Endothelial cell of umbilical vein (primary cell): ENCODE measurements around the gene TMEM63B. TPM values are rescaled to one million over a fixed set of nuclear protein-coding genes. Genes with fewer than 3 reads are reported as not detected.

ENCODE experiments used
- BruUV-seq: library from RNA; stranded (reverse); fragments of 400-500 nt; replicated peaks from 2 replicates; lab custom pipeline; 2021; lab: Mats Ljungman, UMichigan
- CTCF ChIA-PET: fragments of 300-600, 350-600 bp; sonication (Branson Sonifier 250); formaldehyde crosslinking; loops from one replicate; lab custom pipeline; 2021; ENCODE audit warnings: antibody characterized with exemption, inconsistent platforms; lab: Charles Lee
- POLR2A ChIA-PET: fragments of 300-600, 350-600 bp; sonication (Branson Sonifier 250); formaldehyde crosslinking; loops from one replicate; lab custom pipeline; 2021; ENCODE audit warnings: antibody characterized with exemption, inconsistent platforms; lab: Charles Lee
- DNase-seq: peaks from one replicate; pipeline ENCODE4 v3.0.0-alpha.2; 2011; ENCODE audit warnings: low read depth, low spot score
- FAIRE-seq: peaks from 2 replicates; lab custom pipeline; 2011; peaks lifted over from hg19 to GRCh38; lab: Jason Lieb, UNC
- H2AFZ ChIP-seq: 2 replicates; pipeline ENCODE4 v1.6.0; 2012; ENCODE audit warnings: low read depth, low read length, control low read depth, inconsistent platforms
- H3K27ac ChIP-seq: 2 replicates; pipeline ENCODE4 v1.5.1; 2011; ENCODE audit warnings: low read depth, mild to moderate bottlenecking, control low read depth, low read length, moderate library complexity; ENCODE audit not compliant: insufficient read depth
- H3K27me3 ChIP-seq, 2 experiments: 2 replicates each; pipeline versions ENCODE4 v1.6.0 to v1.6.1; 2011; ENCODE audit warnings: low read length in 2 of 2, mixed read lengths in 1 of 2; ENCODE audit not compliant: control insufficient read depth in 2 of 2, insufficient read depth in 2 of 2
- H3K36me3 ChIP-seq, 2 experiments: 2 replicates in 1 of 2; 3 replicates in 1 of 2; pipeline ENCODE4 v1.5.1; 2011; ENCODE audit warnings: low read length in 2 of 2, mild to moderate bottlenecking in 1 of 2, moderate library complexity in 1 of 2; ENCODE audit not compliant: control insufficient read depth in 2 of 2, insufficient read depth in 2 of 2; ENCODE audit errors: extremely low read depth in 1 of 2
- H3K4me1 ChIP-seq: 3 replicates; pipeline ENCODE4 v1.5.1; 2011; ENCODE audit warnings: mild to moderate bottlenecking, low read length; ENCODE audit not compliant: control insufficient read depth, insufficient read depth; ENCODE audit errors: extremely low read depth
- H3K4me2 ChIP-seq: 2 replicates; pipeline ENCODE4 v1.6.1; 2011; ENCODE audit warnings: low read length, control low read depth, mixed read lengths; ENCODE audit not compliant: insufficient read depth
- H3K4me3 ChIP-seq, 3 experiments: fragments of 200-600 bp in 1 of 3; sonication (generic), shearing (Covaris generic) in 1 of 3; replicated peaks in 1 of 3; 2 replicates each; pipeline ENCODE4 v1.5.1; 2011 to 2016; ENCODE audit warnings: control low read depth in 3 of 3, low read length in 3 of 3, mild to moderate bottlenecking in 2 of 3, inconsistent platforms in 1 of 3, low read depth in 1 of 3, moderate library complexity in 1 of 3; ENCODE audit not compliant: insufficient read depth in 1 of 3
- H3K79me2 ChIP-seq: 2 replicates; pipeline ENCODE4 v1.6.0; 2012; ENCODE audit warnings: low read length, inconsistent platforms; ENCODE audit not compliant: control insufficient read depth, insufficient read depth
- H3K9ac ChIP-seq: replicated peaks from 2 replicates; pipeline ENCODE3; 2011; ENCODE audit warnings: low read length, control low read depth; ENCODE audit not compliant: insufficient read depth; ENCODE audit errors: extremely low read depth
- H3K9me1 ChIP-seq: replicated peaks from 3 replicates; pipeline ENCODE4 v1.6.0; 2011; ENCODE audit warnings: mild to moderate bottlenecking, low read length; ENCODE audit not compliant: control insufficient read depth, insufficient read depth; ENCODE audit errors: extremely low read depth
- H3K9me3 ChIP-seq: replicated peaks from 2 replicates; pipeline ENCODE4 v1.5.1; 2012; ENCODE audit warnings: low read length, inconsistent platforms; ENCODE audit not compliant: control insufficient read depth, insufficient read depth
- H4K20me1 ChIP-seq: replicated peaks from 2 replicates; pipeline ENCODE3; 2011; ENCODE audit warnings: mild to moderate bottlenecking, low read length; ENCODE audit not compliant: control insufficient read depth, insufficient read depth; ENCODE audit errors: extremely low read depth
- EZH2 ChIP-seq: IDR thresholded peaks from 2 replicates; pipeline ENCODE4 v1.6.1; 2012; ENCODE audit warnings: borderline replicate concordance, low read depth, mild to moderate bottlenecking, moderate library complexity, low read length, inconsistent platforms; ENCODE audit not compliant: severe bottlenecking
- FOS ChIP-seq: IDR thresholded peaks from 2 replicates; pipeline ENCODE4 v1.6.1; 2011; ENCODE audit warnings: mild to moderate bottlenecking, low read length, moderate library complexity, borderline replicate concordance; ENCODE audit not compliant: insufficient read depth
- GATA2 ChIP-seq: IDR thresholded peaks from 2 replicates; pipeline ENCODE4 v1.7.0; 2011; ENCODE audit warnings: low read depth, mild to moderate bottlenecking, moderate library complexity, mixed read lengths, low read length; ENCODE audit not compliant: insufficient read length, insufficient read depth
- JUN ChIP-seq: IDR thresholded peaks from 2 replicates; pipeline ENCODE4 v1.6.1; 2011; ENCODE audit warnings: borderline replicate concordance, low read depth; ENCODE audit not compliant: insufficient read length, insufficient read depth
- MYC ChIP-seq: IDR thresholded peaks from one replicate; pipeline ENCODE4 v1.6.1; 2011; ENCODE audit warnings: mild to moderate bottlenecking, low read depth, low read length
- POLR2A ChIP-seq: IDR thresholded peaks from 2 replicates; pipeline ENCODE4 v1.6.1; 2012; ENCODE audit warnings: low read depth, mild to moderate bottlenecking, control low read depth, low read length
- POLR2AphosphoS5 ChIP-seq: IDR thresholded peaks from 2 replicates; pipeline ENCODE4 v1.6.1; 2012; ENCODE audit warnings: low read depth, mild to moderate bottlenecking, control low read depth, low read length, moderate library complexity; ENCODE audit not compliant: insufficient read depth
- dilution Hi-C: fragments of 300-500 bp; cut with MboI; formaldehyde crosslinking; loops from one replicate; pipeline ENCODE4 v1.15.0; 2019; ENCODE audit warnings: low sequenced_read_pairs; ENCODE audit not compliant: extremely low pct_ligation_motif_present
- intact Hi-C: fragments of 100-400 bp; cut with micrococcal nuclease; formaldehyde crosslinking; loops from one replicate; pipeline ENCODE4 v1.10.0; 2022
- polyA plus RNA-seq, 4 experiments: library from polyadenylated mRNA; depleted of rRNA in 3 of 4; stranded (reverse) in 3 of 4; unstranded in 1 of 4; fragments of >200 nt; gene quantifications; 2 replicates each; pipeline versions ENCODE4 v1.2.1 to v1.2.3, GENCODE V29; 2011 to 2012; ENCODE audit warnings: missing spikeins in 1 of 4
- total RNA-seq: library from RNA; stranded (reverse); gene quantifications from 2 replicates; pipeline ENCODE4 v1.2.3, GENCODE V29; 2021
- TF ChIP-seq, protein P1 (sequence below), 2 donors: IDR thresholded peaks; 1 replicate in 1 of 2; 2 replicates in 1 of 2; pipeline ENCODE4 v1.5.1; 2011; ENCODE audit warnings: low read length in 2 of 2, mild to moderate bottlenecking in 2 of 2, moderate library complexity in 2 of 2, control low read depth in 1 of 2, inconsistent platforms in 1 of 2, low read depth in 1 of 2; ENCODE audit not compliant: insufficient read depth in 1 of 2; ENCODE audit errors: extremely low read depth in 1 of 2
- TF ChIP-seq, protein P2 (sequence below): IDR thresholded peaks from 2 replicates; pipeline ENCODE4 v1.6.1; 2011; ENCODE audit not compliant: insufficient read depth, insufficient read length

TMEM63B gene
- total and polyA plus RNA-seq, 2 donors (not counting 3 experiments of a cell fraction or from before 2014, with no cell fraction given) = 49.7 to 56.1 TPM

DNA sequence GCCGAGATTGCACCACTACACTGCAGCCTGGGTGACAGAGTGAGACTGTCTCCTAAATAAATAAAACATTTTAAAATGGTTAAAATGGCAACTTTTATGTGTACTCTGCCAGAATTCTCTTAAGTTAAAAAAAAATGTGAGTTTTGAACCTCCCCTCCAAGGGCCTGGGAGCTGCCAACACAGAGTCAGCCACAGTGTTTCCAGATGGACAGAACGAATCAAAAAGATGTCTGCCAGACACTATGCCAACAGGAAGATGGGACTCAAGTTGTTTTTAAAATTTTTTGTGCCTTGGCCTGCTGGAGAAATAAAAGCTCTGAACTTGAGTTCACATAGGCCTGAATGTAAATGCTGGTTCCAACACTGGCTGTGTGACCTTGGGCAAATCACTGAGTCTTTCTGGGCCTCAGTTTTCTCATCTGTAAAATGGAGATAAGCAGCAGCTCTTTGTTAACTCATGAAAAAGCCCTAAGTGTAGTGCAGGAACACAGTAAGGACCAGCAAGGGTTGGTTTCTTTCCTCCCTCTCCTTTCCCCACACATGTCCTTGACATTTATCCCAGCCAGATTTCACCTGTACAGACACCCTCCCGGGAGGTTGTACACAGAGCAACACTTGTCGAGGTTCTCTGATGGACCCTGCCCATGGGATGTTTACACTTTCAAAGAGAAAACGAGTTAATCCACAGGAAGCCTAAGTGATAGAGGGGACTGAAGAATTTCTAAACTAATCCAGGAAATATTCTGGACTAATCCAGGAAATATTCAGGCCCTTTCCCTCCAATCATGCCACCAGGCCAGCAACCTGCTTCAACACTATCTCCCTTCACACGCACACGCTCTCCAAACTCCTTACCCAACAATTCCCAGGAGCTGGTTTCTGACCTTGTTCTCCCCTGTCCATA lies 35.1 kb upstream of the TMEM63B start:
- Histone ChIP-seq H3K27me3 (no peaks in the 10 kb centered on the region), H4K20me1 (no peaks in the 10 kb centered on the region), H3K36me3 (no peaks in the 10 kb centered on the region), H3K9ac (no peak overlapping the region), H3K4me2 (no peak overlapping the region), H3K4me1 (no peaks in the 10 kb centered on the region), H3K9me3 (no peaks in the 10 kb centered on the region), H3K9me1 (no peaks in the 10 kb centered on the region), H3K4me3 (no peak overlapping the region), H2AFZ (no peak overlapping the region), H3K27ac (no peak overlapping the region), H3K79me2 (no peaks in the 10 kb centered on the region)
- intact Hi-C loops (no loop called here), dilution Hi-C loops (no loop called here)
- TF ChIP-seq, protein P1, sequence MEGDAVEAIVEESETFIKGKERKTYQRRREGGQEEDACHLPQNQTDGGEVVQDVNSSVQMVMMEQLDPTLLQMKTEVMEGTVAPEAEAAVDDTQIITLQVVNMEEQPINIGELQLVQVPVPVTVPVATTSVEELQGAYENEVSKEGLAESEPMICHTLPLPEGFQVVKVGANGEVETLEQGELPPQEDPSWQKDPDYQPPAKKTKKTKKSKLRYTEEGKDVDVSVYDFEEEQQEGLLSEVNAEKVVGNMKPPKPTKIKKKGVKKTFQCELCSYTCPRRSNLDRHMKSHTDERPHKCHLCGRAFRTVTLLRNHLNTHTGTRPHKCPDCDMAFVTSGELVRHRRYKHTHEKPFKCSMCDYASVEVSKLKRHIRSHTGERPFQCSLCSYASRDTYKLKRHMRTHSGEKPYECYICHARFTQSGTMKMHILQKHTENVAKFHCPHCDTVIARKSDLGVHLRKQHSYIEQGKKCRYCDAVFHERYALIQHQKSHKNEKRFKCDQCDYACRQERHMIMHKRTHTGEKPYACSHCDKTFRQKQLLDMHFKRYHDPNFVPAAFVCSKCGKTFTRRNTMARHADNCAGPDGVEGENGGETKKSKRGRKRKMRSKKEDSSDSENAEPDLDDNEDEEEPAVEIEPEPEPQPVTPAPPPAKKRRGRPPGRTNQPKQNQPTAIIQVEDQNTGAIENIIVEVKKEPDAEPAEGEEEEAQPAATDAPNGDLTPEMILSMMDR (IDR thresholded peaks at IDR 0.05; ENCODE audit: extremely low read depth in 1 of 2, insufficient read depth in 1 of 2, low read depth in 1 of 2, low read length in 2 of 2) = no peak
- TF ChIP-seq EZH2 (no peak), POLR2AphosphoS5 (no peak), POLR2A (no peak), JUN (no peak), FOS (no peak), MYC (no peak), GATA2 (no peak)
- TF ChIP-seq, protein P2, sequence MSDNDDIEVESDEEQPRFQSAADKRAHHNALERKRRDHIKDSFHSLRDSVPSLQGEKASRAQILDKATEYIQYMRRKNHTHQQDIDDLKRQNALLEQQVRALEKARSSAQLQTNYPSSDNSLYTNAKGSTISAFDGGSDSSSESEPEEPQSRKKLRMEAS = no peak
- ChIA-PET CTCF (interaction anchor here (0.6 to 1.6 kb wide), 2 partner anchors 13 to 63 kb away, joined by 3 to 6 read pairs; no protein-coding TSS in a partner anchor), POLR2A (no interaction called here)
- DNase-seq (no peak), FAIRE-seq (no peak)
- no TSS peak for BruUV-seq
